GM18526 (cell line): Measurements from ENCODE around the gene STAB2.

Experiments
- POLR2A ChIP-seq: IDR thresholded peaks from 3 replicates; pipeline ENCODE4 v1.6.1; 2011; ENCODE audit not compliant: insufficient read length; ENCODE audit errors: extremely low read depth

The STAB2 gene

GRCh38 chr12:103586791-103587370, at the start of gene STAB2:
Gene STAB2, plus strand, starts transcription at chr12:103587273. Its CDS starts 204 bp downstream, at chr12:103587477.
- no peak for TF ChIP-seq POLR2A

GRCh38 chr12:103538397-103538796, 48.7 kb upstream of the STAB2 start:
- no peak for TF ChIP-seq POLR2A

GRCh38 chr12:103540319-103540718, 46.8 kb upstream of the STAB2 start:
- no peak for TF ChIP-seq POLR2A

- TF ChIP-seq POLR2A: no peak
These were observed 45.0 kb upstream of the STAB2 start for GRCh38 chr12:103542078-103542477.

GRCh38 chr12:103546959-103547358, 40.1 kb upstream of the STAB2 start:
- TF ChIP-seq POLR2A: no peak

GRCh38 chr12:103547376-103547775, 39.7 kb upstream of the STAB2 start:
- TF ChIP-seq POLR2A: no peak

GRCh38 chr12:103547929-103548328, 39.1 kb upstream of the STAB2 start:
- TF ChIP-seq POLR2A: no peak

GRCh38 chr12:103548622-103549601, 38.2 kb upstream of the STAB2 start:
- no peak for TF ChIP-seq POLR2A

GRCh38 chr12:103556890-103557627, 30.0 kb upstream of the STAB2 start:
- TF ChIP-seq POLR2A: no peak

GRCh38 chr12:103557628-103558010, 29.5 kb upstream of the STAB2 start:
- TF ChIP-seq POLR2A: no peak

GRCh38 chr12:103558879-103559278, 28.2 kb upstream of the STAB2 start:
- no peak for TF ChIP-seq POLR2A

GRCh38 chr12:103560604-103561101, 26.4 kb upstream of the STAB2 start:
- TF ChIP-seq POLR2A: no peak

- no peak for TF ChIP-seq POLR2A
These were observed 25.9 kb upstream of the STAB2 start for GRCh38 chr12:103561174-103561573.

GRCh38 chr12:103566398-103566797, 20.7 kb upstream of the STAB2 start:
- TF ChIP-seq POLR2A: no peak

- no peak for TF ChIP-seq POLR2A
These were observed 17.8 kb upstream of the STAB2 start for GRCh38 chr12:103569278-103569677.
